Measurements from ENCODE around the gene LCE1A. TPM values are rescaled to one million over a fixed set of nuclear protein-coding genes. Genes with fewer than 3 reads are reported as not detected.

The LCE1A gene
- total and polyA plus RNA-seq, 7 donors = not detected

DNA sequence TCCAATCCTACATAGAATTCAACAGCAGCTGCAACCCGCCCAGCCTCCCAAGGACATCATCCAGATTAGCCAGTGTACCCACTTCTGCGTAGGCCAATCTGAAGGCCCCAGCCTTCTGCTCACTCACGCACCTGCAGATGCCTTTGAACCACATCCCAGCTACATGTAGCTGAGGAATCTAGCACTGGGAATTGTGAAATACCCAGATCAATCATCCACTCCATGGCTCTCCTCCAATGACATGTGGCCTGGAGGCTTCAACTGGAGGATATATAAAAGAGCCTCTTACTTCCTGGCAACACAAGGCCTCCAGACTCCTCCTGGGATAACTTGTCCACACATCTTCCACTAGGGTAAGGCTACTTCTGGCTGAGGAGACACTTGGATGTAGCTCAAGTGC, 15.3 kb downstream of the LCE1A start, which contains the start of gene LCE6A:
Gene LCE6A (plus strand): TSS at position 301 of the 400 bp plus-strand sequence. CDS start 665 bp downstream, outside the sequence.
- WGBS, 2 donors = 76 to 88% methylated on average over 3 of the region's 3 CpGs
- no peak for TF ChIP-seq CTCF (IDR thresholded peaks at IDR 0.05)
- no peak for TF ChIP-seq EP300 (IDR thresholded peaks at IDR 0.05)
- no peak for TF ChIP-seq POLR2AphosphoS5 (IDR thresholded peaks at IDR 0.05)
- no peak for TF ChIP-seq POLR2A (IDR thresholded peaks at IDR 0.05)
- Histone ChIP-seq H3K4me3 (no peak within 1 kb of the TSS), H3K4me1 (no peaks in the 10 kb centered on the region), H3K27me3 (no peaks in the 10 kb centered on the region), H3K36me3 (no peaks in the 10 kb centered on the region), H3K27ac (no peak within 1 kb of the TSS), H3K9me3 (no peaks in the 10 kb centered on the region)
- intact Hi-C loops (cut with DNase I) = no loop called here
- DNase-seq = no peak

DNA sequence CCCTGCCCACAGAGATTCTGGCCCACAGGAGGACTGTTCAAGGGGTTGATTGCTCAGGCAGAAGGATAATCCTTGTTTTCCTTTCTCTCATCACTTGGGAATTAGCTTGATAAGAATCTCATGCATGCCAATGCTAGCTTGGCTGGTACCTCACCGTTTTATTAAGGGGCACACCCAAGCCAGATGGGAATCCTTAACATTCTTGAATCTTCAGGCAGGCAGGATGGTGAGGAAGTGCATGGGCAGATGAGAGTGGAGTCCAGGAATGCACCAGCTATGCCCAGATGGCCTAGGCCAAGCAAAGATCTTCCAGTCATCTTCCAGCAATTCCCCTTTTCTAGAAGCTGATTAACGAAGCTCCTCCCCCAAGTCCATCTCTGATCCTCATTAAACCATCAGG, 28.4 kb downstream of the LCE1A start:
- no peak overlapping the region for H3K27ac ChIP-seq
- H3K4me1 ChIP-seq = no peaks in the 10 kb centered on the region
- intact Hi-C loops (cut with DNase I) = no loop called here
- no peaks in the 10 kb centered on the region for H3K36me3 ChIP-seq
- H3K9me3 ChIP-seq = no peaks in the 10 kb centered on the region
- no peak overlapping the region for H3K4me3 ChIP-seq
- DNase-seq = no peak
- 34 to 54% methylated on average over 2 of the region's 2 CpGs for WGBS, 2 donors
- H3K27me3 ChIP-seq = no peaks in the 10 kb centered on the region
- TF ChIP-seq CTCF (IDR thresholded peaks at IDR 0.05) (no peak), POLR2A (IDR thresholded peaks at IDR 0.05) (no peak), EP300 (IDR thresholded peaks at IDR 0.05) (no peak), POLR2AphosphoS5 (IDR thresholded peaks at IDR 0.05) (no peak)

DNA sequence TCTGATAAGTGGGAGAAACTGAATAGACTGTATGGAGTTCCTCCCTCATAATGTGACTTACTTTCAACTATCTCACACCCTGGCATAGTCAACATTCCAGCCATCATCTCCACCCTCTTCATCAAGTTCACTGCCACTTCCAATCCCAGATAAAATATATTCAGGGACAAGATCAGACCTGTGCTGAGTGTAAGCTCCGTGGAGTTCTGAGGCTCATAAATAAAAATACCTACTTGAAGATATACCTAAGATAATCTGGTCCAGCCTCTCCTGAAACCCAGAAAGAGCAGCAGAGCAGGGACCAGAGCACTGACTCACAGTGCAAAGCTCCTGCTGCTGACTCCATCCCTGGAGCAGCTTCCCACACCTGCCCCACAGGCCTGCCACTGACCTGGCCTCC, 30.8 kb downstream of the LCE1A start:
- H3K27me3 ChIP-seq = no peaks in the 10 kb centered on the region
- H3K4me3 ChIP-seq = no peak overlapping the region
- H3K4me1 ChIP-seq = peaks cover 0 to 9% (median 0%) of the 10 kb centered on the region in 4 donors
- H3K36me3 ChIP-seq = no peaks in the 10 kb centered on the region
- H3K9me3 ChIP-seq = no peaks in the 10 kb centered on the region
- intact Hi-C loops (cut with DNase I) = no loop called here
- 75 to 83% methylated on average over 1 of the region's 1 CpG for WGBS, 2 donors
- no peak for DNase-seq
- TF ChIP-seq CTCF (IDR thresholded peaks at IDR 0.05) (no peak), POLR2A (IDR thresholded peaks at IDR 0.05) (no peak), POLR2AphosphoS5 (IDR thresholded peaks at IDR 0.05) (no peak), EP300 (IDR thresholded peaks at IDR 0.05) (no peak)
- no peak overlapping the region for H3K27ac ChIP-seq

- H3K36me3 ChIP-seq = no peaks in the 10 kb centered on the region
- DNase-seq = no peak
- TF ChIP-seq POLR2AphosphoS5 (IDR thresholded peaks at IDR 0.05) (no peak), EP300 (IDR thresholded peaks at IDR 0.05) (no peak), CTCF (IDR thresholded peaks at IDR 0.05) (no peak), POLR2A (IDR thresholded peaks at IDR 0.05) (no peak)
- H3K4me1 ChIP-seq = peaks cover 0 to 10% (median 0%) of the 10 kb centered on the region in 4 donors
- no peak within 1 kb of the TSS for H3K4me3 ChIP-seq
- WGBS, 2 donors = 85 to 90% methylated on average over 3 of the region's 3 CpGs
- no peaks in the 10 kb centered on the region for H3K9me3 ChIP-seq
- no peak within 1 kb of the TSS for H3K27ac ChIP-seq
- H3K27me3 ChIP-seq = no peaks in the 10 kb centered on the region
- intact Hi-C loops (cut with DNase I) = no loop called here
Measured at GRCh38 chr1:152859696-152860095, 32.4 kb downstream of the LCE1A start, which contains the start of gene LCE7A. LCE7A (plus strand) TSS chr1:152859996; CDS start chr1:152860698, 702 bp downstream.

- H3K36me3 ChIP-seq = no peaks in the 10 kb centered on the region
- intact Hi-C loops (cut with DNase I) = no loop called here
- no peaks in the 10 kb centered on the region for H3K9me3 ChIP-seq
- no peak for DNase-seq
- H3K4me1 ChIP-seq = peaks cover 0 to 10% (median 0%) of the 10 kb centered on the region in 4 donors
- H3K27ac ChIP-seq = no peak overlapping the region
- no peak overlapping the region for H3K4me3 ChIP-seq
- no peak for TF ChIP-seq POLR2AphosphoS5 (IDR thresholded peaks at IDR 0.05)
- 66 to 83% methylated on average over 3 of the region's 3 CpGs for WGBS, 2 donors
- H3K27me3 ChIP-seq = no peaks in the 10 kb centered on the region
Measured at GRCh38 chr1:152860129-152860528, 32.9 kb downstream of the LCE1A start.

Data from sigmoid colon (tissue), 7 donors.